GM12875 (cell line): Measurements from ENCODE around the gene PPP2R5C.
A peak's percentile ranks its signal among the peaks of the same experiment; 100 is the strongest.

Source experiments
- H3K4me3 ChIP-seq: one replicate; pipeline ENCODE4 v1.5.1; 2011; ENCODE audit warnings: low read depth, low read length, control low read depth
- TF ChIP-seq, protein P1 (sequence below): IDR thresholded peaks from 2 replicates; pipeline ENCODE4 v1.5.1; 2011; ENCODE audit warnings: low read depth, mild to moderate bottlenecking, control low read depth, inconsistent platforms, low read length, moderate library complexity, borderline replicate concordance; ENCODE audit not compliant: insufficient read depth

The PPP2R5C gene

DNA sequence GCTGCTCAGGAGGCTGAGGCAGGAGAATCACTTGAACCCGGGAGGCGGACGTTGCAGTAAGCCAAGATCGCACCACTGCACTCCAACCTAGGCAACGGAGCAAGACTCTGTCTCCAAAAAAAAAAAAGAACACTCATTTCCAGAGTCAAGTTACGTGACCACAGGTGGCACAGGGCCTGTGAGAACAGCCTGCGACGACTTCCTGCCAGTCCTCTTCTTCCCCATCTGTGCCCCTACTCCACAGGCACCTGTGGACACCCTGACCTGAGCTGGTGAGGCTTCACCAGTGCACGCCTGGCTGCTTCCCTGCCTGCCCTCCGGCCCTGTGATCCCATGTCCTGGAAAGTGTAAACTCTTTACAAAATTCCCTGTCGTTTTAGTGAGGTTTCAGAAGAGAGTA is 77.7 kb downstream of the PPP2R5C start:
- TF ChIP-seq, protein P1, sequence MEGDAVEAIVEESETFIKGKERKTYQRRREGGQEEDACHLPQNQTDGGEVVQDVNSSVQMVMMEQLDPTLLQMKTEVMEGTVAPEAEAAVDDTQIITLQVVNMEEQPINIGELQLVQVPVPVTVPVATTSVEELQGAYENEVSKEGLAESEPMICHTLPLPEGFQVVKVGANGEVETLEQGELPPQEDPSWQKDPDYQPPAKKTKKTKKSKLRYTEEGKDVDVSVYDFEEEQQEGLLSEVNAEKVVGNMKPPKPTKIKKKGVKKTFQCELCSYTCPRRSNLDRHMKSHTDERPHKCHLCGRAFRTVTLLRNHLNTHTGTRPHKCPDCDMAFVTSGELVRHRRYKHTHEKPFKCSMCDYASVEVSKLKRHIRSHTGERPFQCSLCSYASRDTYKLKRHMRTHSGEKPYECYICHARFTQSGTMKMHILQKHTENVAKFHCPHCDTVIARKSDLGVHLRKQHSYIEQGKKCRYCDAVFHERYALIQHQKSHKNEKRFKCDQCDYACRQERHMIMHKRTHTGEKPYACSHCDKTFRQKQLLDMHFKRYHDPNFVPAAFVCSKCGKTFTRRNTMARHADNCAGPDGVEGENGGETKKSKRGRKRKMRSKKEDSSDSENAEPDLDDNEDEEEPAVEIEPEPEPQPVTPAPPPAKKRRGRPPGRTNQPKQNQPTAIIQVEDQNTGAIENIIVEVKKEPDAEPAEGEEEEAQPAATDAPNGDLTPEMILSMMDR: no peak
- no peak overlapping the region for H3K4me3 ChIP-seq

DNA sequence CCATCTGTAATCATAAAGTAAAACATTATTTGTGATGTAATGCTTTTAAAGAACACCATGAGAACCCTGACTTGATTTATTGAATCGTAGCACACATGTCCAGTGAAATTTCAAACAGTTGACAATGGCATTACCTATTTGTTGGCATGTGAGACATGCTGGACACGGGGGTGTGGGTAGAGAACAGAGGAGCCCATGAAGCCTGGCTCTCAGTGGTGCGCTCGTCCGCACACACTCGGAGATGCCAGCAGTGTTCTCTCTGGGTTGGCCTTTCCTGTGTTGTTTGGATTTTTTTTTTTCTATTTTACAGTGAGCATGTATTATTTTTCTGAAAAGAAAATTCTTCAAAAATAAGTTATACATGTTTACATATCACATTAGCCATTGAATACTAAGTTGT is 78.2 kb downstream of the PPP2R5C start:
- no peak overlapping the region for H3K4me3 ChIP-seq
- TF ChIP-seq, protein P1: no peak

DNA sequence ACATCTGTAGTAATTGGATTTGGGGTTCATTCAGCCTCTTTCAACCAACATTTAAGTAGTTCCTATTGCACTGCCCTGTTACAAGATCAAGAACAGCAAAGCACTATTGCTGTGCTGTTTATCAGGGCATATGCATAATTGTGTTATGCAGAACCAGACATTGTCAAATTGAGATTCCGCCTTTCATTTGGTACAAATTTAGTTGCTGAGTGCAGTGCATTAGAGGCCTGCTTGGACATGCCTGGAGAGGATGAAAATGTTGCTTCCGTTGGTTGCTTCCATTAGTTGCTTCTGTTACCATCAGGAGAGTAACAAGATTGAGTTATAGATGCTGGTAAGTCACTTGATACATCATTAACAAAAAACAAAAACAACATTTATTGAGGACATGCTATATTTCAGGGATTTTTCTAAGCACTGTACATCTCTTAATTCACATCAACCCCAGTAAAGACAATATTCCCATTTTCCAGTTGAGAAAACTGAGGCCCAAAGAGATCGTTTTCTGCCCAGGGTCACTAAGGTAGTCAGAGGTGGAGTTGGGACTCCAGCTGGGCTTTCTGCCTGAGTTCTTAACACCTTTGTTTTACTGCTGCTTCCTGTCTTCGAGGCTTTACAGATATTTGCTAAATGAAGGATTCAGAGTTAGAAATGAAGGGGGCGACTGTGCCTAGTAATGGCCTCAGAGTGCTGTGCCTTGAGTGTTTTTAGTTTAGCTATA is 79.3 kb downstream of the PPP2R5C start:
- H3K4me3 ChIP-seq: no peak overlapping the region
- TF ChIP-seq, protein P1: no peak

DNA sequence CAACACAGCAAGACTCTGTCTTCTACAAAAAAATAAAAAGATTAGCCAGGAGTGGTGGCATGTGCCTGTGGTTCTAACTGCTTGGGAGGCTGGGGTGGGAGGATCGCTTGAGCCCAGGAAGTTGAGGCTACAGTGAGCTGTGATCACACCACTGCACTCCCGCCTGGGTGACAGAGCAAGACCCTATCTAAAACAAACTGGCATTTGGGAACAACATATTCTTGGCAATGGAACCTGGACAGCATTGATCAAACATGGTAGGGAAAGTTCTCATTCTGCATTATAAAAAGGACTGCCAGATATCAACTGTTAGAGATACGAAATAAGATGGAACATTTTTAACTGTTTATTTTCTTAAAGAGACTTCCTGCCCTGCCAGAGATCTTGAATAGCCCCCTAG is 81.5 kb downstream of the PPP2R5C start:
- no peak overlapping the region for H3K4me3 ChIP-seq
- TF ChIP-seq, protein P1: no peak

DNA sequence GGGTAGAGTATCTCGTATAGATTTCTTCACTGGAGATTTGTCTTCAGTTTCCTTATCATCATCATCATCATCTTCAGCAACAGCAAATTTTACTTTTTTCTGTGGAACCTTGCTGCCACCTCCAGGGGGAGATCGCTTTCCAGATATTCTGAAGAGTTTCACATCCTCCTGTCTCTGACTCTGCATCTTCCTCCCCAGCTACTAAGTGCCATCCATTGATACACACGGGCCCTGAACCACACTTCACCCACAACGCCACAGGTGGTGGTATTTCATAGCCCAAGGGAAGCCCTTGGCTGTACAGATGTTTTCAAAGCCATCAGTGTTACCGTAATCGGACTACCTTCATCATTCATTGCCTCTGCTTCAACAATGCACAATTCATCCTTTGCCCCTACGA is 82.2 kb downstream of the PPP2R5C start:
- H3K4me3 ChIP-seq: no peak overlapping the region
- TF ChIP-seq, protein P1: peak; percentile 57

DNA sequence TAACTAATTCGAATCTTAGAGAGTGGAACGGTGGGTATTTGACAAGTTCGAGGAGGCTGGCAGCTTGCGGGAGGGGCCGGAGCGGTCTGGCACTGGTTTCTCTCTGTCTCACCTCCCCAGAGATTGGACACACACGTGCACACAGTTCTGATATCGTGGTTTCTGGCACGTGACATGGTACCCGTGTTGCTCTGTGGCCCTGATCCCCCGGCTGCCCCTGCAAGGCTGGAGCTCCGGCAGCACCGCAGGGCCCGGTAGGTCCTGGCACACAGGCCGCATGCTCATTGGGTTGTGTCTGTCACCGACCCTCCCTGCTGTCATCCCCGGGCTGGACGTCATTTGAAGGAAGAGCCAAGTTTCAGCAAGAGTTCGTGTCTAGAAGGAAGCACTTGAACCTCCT is 82.7 kb downstream of the PPP2R5C start:
- H3K4me3 ChIP-seq: peak overlapping the region; percentile 24
- TF ChIP-seq, protein P1: no peak

DNA sequence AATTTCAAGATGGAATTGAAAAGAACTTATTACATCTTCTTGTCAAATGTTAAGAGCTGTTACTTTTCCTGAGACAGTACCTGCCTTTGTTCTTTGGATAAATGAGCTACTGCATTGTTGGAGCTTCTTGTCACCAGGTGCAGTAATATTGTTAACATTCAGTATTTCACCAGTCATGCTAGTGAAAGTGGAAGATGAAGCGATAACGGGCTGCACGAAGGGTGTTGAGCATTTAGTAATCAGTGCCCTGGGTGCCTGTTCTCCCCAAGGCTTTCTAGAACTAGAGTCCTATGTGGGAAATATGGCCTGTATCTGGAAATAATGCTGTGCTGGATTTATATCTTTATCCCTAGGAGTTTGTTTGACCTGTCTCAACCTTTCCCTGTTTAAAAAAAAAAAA is 83.2 kb downstream of the PPP2R5C start:
- no peak overlapping the region for H3K4me3 ChIP-seq

More for the DNA sequence above, 83.2 kb downstream of the PPP2R5C start:
- TF ChIP-seq, protein P1: no peak
